HEK293 (cell line): ENCODE results near the gene COL6A5.

ENCODE experiments used
- CTCF ChIA-PET: fragments of 350-600 bp; formaldehyde crosslinking; extraction: SDS; loops from one replicate; lab custom pipeline; 2021; ENCODE audit warnings: antibody characterized with exemption; lab: Yijun Ruan, JAX
- POLR2A ChIA-PET: fragments of 300-600 bp; formaldehyde crosslinking; extraction: SDS; loops from one replicate; lab custom pipeline; 2020; ENCODE audit warnings: antibody characterized with exemption, inconsistent platforms; lab: Yijun Ruan, JAX
- H3K27ac ChIP-seq: fragments of 200-500 bp; sonication (Bioruptor generic); 2 replicates; pipeline ENCODE4 v1.5.1; 2014; ENCODE audit warnings: low read depth, low read length, control low read depth, inconsistent platforms; ENCODE audit errors: extremely low read depth
- H3K36me3 ChIP-seq, 2 experiments: fragments of 200-500 bp in 1 of 2; sonication (Bioruptor generic) in 1 of 2; 1 replicate in 1 of 2; 2 replicates in 1 of 2; pipeline ENCODE4 v1.5.1; 2014 to 2017; ENCODE audit warnings: inconsistent platforms in 2 of 2, low read length in 2 of 2; ENCODE audit not compliant: control insufficient read depth in 2 of 2, insufficient read depth in 1 of 2
- H3K4me1 ChIP-seq: fragments of 200-500 bp; sonication (Bioruptor generic); 2 replicates; pipeline ENCODE4 v1.5.1; 2014; ENCODE audit warnings: mild to moderate bottlenecking, low read length, inconsistent platforms; ENCODE audit not compliant: control insufficient read depth, insufficient read depth
- H3K4me3 ChIP-seq: 2 replicates; pipeline ENCODE4 v1.5.1; 2011; ENCODE audit warnings: low read depth, mild to moderate bottlenecking, control low read depth, low read length, moderate library complexity
- H3K9me3 ChIP-seq: fragments of 200-500 bp; sonication (Bioruptor generic); 2 replicates; pipeline ENCODE4 v1.5.1; 2014; ENCODE audit warnings: low read depth, low read length, inconsistent platforms; ENCODE audit not compliant: control insufficient read depth, insufficient read depth
- AEBP2 ChIP-seq: fragments of 450-650 bp; formaldehyde crosslinking; IDR thresholded peaks from 2 replicates; pipeline ENCODE4 v1.5.1; 2016; ENCODE audit warnings: missing biosample characterization, missing genetic modification characterization, borderline replicate concordance
- KLF17 ChIP-seq: fragments of 450-650 bp; formaldehyde crosslinking; IDR thresholded peaks from 2 replicates; pipeline ENCODE4 v1.5.1; 2016; ENCODE audit warnings: missing biosample characterization, missing genetic modification characterization
- KLF7 ChIP-seq: fragments of 450-650 bp; formaldehyde crosslinking; IDR thresholded peaks from 2 replicates; pipeline ENCODE4 v1.5.1; 2016; ENCODE audit warnings: missing biosample characterization, missing genetic modification characterization, borderline replicate concordance
- PRDM4 ChIP-seq: fragments of 450-650 bp; formaldehyde crosslinking; IDR thresholded peaks from 2 replicates; pipeline ENCODE4 v1.5.1; 2017; ENCODE audit warnings: missing biosample characterization, missing genetic modification characterization
- SCRT1 ChIP-seq: fragments of 450-650 bp; formaldehyde crosslinking; IDR thresholded peaks from 2 replicates; pipeline ENCODE4 v1.5.1; 2016; ENCODE audit warnings: missing biosample characterization, missing genetic modification characterization, borderline replicate concordance
- ZBTB21 ChIP-seq: fragments of 450-650 bp; formaldehyde crosslinking; IDR thresholded peaks from 2 replicates; pipeline ENCODE4 v1.5.1; 2017; ENCODE audit warnings: missing biosample characterization, missing genetic modification characterization
- ZNF157 ChIP-seq: fragments of 450-650 bp; formaldehyde crosslinking; IDR thresholded peaks from 2 replicates; pipeline ENCODE4 v1.5.1; 2016; ENCODE audit warnings: missing biosample characterization, missing genetic modification characterization
- ZNF311 ChIP-seq: fragments of 450-650 bp; formaldehyde crosslinking; IDR thresholded peaks from 2 replicates; pipeline ENCODE4 v1.5.1; 2017; ENCODE audit warnings: missing biosample characterization, missing genetic modification characterization, borderline replicate concordance
- ZNF394 ChIP-seq: fragments of 450-650 bp; formaldehyde crosslinking; IDR thresholded peaks from 2 replicates; pipeline ENCODE4 v1.5.1; 2016; ENCODE audit warnings: missing biosample characterization, missing genetic modification characterization, mild to moderate bottlenecking, moderate library complexity, borderline replicate concordance
- ZNF623 ChIP-seq: fragments of 450-650 bp; formaldehyde crosslinking; IDR thresholded peaks from 2 replicates; pipeline ENCODE4 v1.5.1; 2016; ENCODE audit warnings: missing biosample characterization, missing genetic modification characterization
- ZNF843 ChIP-seq: fragments of 450-650 bp; formaldehyde crosslinking; IDR thresholded peaks from 2 replicates; pipeline ENCODE4 v1.5.1; 2016; ENCODE audit warnings: missing biosample characterization, missing genetic modification characterization
- TF ChIP-seq, protein P1 (sequence below): fragments of 450-650 bp; formaldehyde crosslinking; IDR thresholded peaks from 2 replicates; pipeline ENCODE4 v1.5.1; 2016; ENCODE audit warnings: missing biosample characterization, missing genetic modification characterization
- TF ChIP-seq, protein P2 (sequence below): fragments of 450-650 bp; formaldehyde crosslinking; IDR thresholded peaks from 2 replicates; pipeline ENCODE4 v1.5.1; 2016; ENCODE audit warnings: missing biosample characterization, missing genetic modification characterization
- TF ChIP-seq, protein P3 (sequence below): sonication (generic); formaldehyde crosslinking; IDR thresholded peaks from 2 replicates; pipeline ENCODE4 v1.8.1; 2022; ENCODE audit warnings: mild to moderate bottlenecking, moderate library complexity, missing genetic modification reagents
- TF ChIP-seq, protein P4 (sequence below): fragments of 450-650 bp; formaldehyde crosslinking; IDR thresholded peaks from 2 replicates; pipeline ENCODE4 v1.5.1; 2016; ENCODE audit warnings: missing biosample characterization, missing genetic modification characterization
- TF ChIP-seq, protein P5 (sequence below): fragments of 450-650 bp; formaldehyde crosslinking; IDR thresholded peaks from 2 replicates; pipeline ENCODE4 v1.5.1; 2017; ENCODE audit warnings: missing biosample characterization, missing genetic modification characterization

Gene COL6A5

GRCh38 chr3:130425484-130425883 lies 80.0 kb downstream of the COL6A5 start (continued):
- peak; percentile 71 for TF ChIP-seq ZBTB21 (tag by site-specific recombination)
- TF ChIP-seq, protein P1, sequence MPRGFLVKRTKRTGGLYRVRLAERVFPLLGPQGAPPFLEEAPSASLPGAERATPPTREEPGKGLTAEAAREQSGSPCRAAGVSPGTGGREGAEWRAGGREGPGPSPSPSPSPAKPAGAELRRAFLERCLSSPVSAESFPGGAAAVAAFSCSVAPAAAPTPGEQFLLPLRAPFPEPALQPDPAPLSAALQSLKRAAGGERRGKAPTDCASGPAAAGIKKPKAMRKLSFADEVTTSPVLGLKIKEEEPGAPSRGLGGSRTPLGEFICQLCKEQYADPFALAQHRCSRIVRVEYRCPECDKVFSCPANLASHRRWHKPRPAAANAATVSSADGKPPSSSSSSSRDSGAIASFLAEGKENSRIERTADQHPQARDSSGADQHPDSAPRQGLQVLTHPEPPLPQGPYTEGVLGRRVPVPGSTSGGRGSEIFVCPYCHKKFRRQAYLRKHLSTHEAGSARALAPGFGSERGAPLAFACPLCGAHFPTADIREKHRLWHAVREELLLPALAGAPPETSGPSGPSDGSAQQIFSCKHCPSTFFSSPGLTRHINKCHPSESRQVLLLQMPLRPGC (tag by site-specific recombination) = peak; percentile 90
- TF ChIP-seq, protein P2, sequence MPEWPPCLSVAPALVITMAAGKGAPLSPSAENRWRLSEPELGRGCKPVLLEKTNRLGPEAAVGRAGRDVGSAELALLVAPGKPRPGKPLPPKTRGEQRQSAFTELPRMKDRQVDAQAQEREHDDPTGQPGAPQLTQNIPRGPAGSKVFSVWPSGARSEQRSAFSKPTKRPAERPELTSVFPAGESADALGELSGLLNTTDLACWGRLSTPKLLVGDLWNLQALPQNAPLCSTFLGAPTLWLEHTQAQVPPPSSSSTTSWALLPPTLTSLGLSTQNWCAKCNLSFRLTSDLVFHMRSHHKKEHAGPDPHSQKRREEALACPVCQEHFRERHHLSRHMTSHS (tag by site-specific recombination) = peak; percentile 93
- TF ChIP-seq ZNF623 (tag by site-specific recombination) = no peak
- 0 out of 2 replicates have a peak, but pooled peaks have one; percentile 31 for TF ChIP-seq KLF17
- TF ChIP-seq, protein P3, sequence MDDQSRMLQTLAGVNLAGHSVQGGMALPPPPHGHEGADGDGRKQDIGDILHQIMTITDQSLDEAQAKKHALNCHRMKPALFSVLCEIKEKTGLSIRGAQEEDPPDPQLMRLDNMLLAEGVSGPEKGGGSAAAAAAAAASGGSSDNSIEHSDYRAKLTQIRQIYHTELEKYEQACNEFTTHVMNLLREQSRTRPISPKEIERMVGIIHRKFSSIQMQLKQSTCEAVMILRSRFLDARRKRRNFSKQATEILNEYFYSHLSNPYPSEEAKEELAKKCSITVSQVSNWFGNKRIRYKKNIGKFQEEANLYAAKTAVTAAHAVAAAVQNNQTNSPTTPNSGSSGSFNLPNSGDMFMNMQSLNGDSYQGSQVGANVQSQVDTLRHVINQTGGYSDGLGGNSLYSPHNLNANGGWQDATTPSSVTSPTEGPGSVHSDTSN = no peak
- peak; percentile 73; the same call in 1 of the 2 replicates for TF ChIP-seq SCRT1 (tag by site-specific recombination)
- peak; percentile 26; the same call in 1 of the 2 replicates for TF ChIP-seq ZNF394 (tag by site-specific recombination)
- peak; percentile 98 for TF ChIP-seq PRDM4 (tag by site-specific recombination)
- TF ChIP-seq ZNF843 (tag by site-specific recombination) = peak; percentile 99

DNA sequence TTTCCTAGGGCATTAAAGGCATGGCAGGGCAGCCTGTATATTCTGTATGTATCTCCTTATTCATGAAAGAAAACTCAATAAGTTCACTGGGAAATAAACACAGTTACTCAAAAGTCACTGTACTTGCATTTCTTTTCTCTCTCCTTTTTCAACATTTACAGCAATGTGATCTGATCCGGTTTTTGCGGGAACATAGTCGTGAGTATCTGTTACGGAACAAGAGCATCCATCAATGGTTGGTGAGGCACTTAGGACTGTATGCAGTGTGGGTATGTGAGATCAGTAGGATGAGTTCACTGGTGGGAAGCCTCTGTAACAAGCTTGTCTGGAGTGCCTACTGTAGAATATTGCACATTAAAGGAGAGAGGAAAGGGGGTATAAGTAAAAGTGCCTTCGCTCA lies 80.7 kb downstream of the COL6A5 start:
- Histone ChIP-seq H3K9me3 (no peaks in the 10 kb centered on the region), H3K36me3 (no peaks in the 10 kb centered on the region), H3K4me3 (no peak overlapping the region), H3K27ac (no peak overlapping the region)
- POLR2A ChIA-PET = no interaction called here
- no peak for TF ChIP-seq KLF7 (tag by site-specific recombination)
- TF ChIP-seq, protein P4, sequence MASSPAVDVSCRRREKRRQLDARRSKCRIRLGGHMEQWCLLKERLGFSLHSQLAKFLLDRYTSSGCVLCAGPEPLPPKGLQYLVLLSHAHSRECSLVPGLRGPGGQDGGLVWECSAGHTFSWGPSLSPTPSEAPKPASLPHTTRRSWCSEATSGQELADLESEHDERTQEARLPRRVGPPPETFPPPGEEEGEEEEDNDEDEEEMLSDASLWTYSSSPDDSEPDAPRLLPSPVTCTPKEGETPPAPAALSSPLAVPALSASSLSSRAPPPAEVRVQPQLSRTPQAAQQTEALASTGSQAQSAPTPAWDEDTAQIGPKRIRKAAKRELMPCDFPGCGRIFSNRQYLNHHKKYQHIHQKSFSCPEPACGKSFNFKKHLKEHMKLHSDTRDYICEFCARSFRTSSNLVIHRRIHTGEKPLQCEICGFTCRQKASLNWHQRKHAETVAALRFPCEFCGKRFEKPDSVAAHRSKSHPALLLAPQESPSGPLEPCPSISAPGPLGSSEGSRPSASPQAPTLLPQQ (tag by site-specific recombination) = no peak
- TF ChIP-seq ZNF311 (tag by site-specific recombination) = no peak
- no peak for TF ChIP-seq ZNF157 (tag by site-specific recombination)
- no peak for TF ChIP-seq AEBP2 (tag by site-specific recombination)
- TF ChIP-seq, protein P5, sequence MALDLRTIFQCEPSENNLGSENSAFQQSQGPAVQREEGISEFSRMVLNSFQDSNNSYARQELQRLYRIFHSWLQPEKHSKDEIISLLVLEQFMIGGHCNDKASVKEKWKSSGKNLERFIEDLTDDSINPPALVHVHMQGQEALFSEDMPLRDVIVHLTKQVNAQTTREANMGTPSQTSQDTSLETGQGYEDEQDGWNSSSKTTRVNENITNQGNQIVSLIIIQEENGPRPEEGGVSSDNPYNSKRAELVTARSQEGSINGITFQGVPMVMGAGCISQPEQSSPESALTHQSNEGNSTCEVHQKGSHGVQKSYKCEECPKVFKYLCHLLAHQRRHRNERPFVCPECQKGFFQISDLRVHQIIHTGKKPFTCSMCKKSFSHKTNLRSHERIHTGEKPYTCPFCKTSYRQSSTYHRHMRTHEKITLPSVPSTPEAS (tag by site-specific recombination) = no peak
- TF ChIP-seq, all 188 proteins: peak for 0
- CTCF ChIA-PET = no interaction called here
- peaks cover 14% of the 10 kb centered on the region for H3K4me1 ChIP-seq
